SK-N-SH (cell line): ENCODE data around the gene ZNF280C. TPM values are rescaled to one million over a fixed set of nuclear protein-coding genes. Genes with fewer than 3 reads are reported as not detected.

Source experiments
- CTCF ChIA-PET: fragments of 300-600, 350-600 bp; formaldehyde crosslinking; extraction: SDS; loops from one replicate; lab custom pipeline; 2021; lab: Yijun Ruan, JAX
- POLR2A ChIA-PET: fragments of 350-600 bp; sonication (Branson Sonifier 250); formaldehyde crosslinking; extraction: SDS; loops from one replicate; lab custom pipeline; 2020; ENCODE audit warnings: antibody characterized with exemption, inconsistent platforms; lab: Yijun Ruan, JAX
- DNase-seq: peaks from one replicate; pipeline ENCODE4 v3.0.0; 2012
- H2AFZ ChIP-seq: fragments of 200-600 bp; sonication (generic); 2 replicates; pipeline ENCODE4 v1.8.1; 2016; ENCODE audit warnings: antibody characterized with exemption, mild to moderate bottlenecking, low read depth
- H3F3A ChIP-seq: fragments of 200-600 bp; sonication (generic); replicated peaks from 2 replicates; pipeline ENCODE3; 2016; ENCODE audit warnings: antibody characterized with exemption, mild to moderate bottlenecking; ENCODE audit not compliant: insufficient read depth
- H3K27ac ChIP-seq, 2 experiments: fragments of 200-500 bp in 1 of 2; fragments of 200-600 bp in 1 of 2; sonication (Bioruptor generic) in 1 of 2; sonication (generic), shearing (Covaris generic) in 1 of 2; 2 replicates each; pipeline versions ENCODE4 v1.5.1 to v1.6.1; 2014 to 2016; ENCODE audit warnings: low read depth in 2 of 2, inconsistent platforms in 1 of 2, low read length in 1 of 2, mild to moderate bottlenecking in 1 of 2, mixed read lengths in 1 of 2
- H3K27me3 ChIP-seq: fragments of 200-600 bp; sonication (generic), shearing (Covaris generic); 2 replicates; pipeline ENCODE4 v1.6.1; 2016; ENCODE audit warnings: mixed run types; ENCODE audit not compliant: insufficient read depth
- H3K36me3 ChIP-seq, 2 experiments: fragments of 200-500 bp in 1 of 2; fragments of 200-600 bp in 1 of 2; sonication (Bioruptor generic) in 1 of 2; sonication (generic) in 1 of 2; replicated peaks in 1 of 2; 2 replicates each; pipeline versions ENCODE3 to v1.5.1; 2014 to 2016; ENCODE audit warnings: low read length in 1 of 2, mild to moderate bottlenecking in 1 of 2; ENCODE audit not compliant: insufficient read depth in 2 of 2, control insufficient read depth in 1 of 2
- H3K4me1 ChIP-seq, 2 experiments: fragments of 200-500 bp in 1 of 2; fragments of 200-600 bp in 1 of 2; sonication (Bioruptor generic) in 1 of 2; sonication (generic), shearing (Covaris generic) in 1 of 2; 2 replicates each; pipeline versions ENCODE4 v1.5.1 to v1.6.1; 2014 to 2016; ENCODE audit warnings: low read depth in 1 of 2, low read length in 1 of 2, mixed run types in 1 of 2; ENCODE audit not compliant: insufficient read depth in 2 of 2, control insufficient read depth in 1 of 2
- H3K4me2 ChIP-seq: fragments of 200-600 bp; sonication (generic), shearing (Covaris generic); 2 replicates; pipeline ENCODE4 v1.6.1; 2017; ENCODE audit warnings: mixed run types
- H3K4me3 ChIP-seq, 2 experiments: fragments of 200-500 bp in 1 of 2; fragments of 200-600 bp in 1 of 2; sonication (Bioruptor generic) in 1 of 2; sonication (generic), shearing (Covaris generic) in 1 of 2; 2 replicates each; pipeline versions ENCODE4 v1.5.1 to v1.8.1; 2014 to 2016; ENCODE audit warnings: low read depth in 2 of 2, inconsistent platforms in 1 of 2, low read length in 1 of 2, mild to moderate bottlenecking in 1 of 2, mixed read lengths in 1 of 2, moderate library complexity in 1 of 2
- H3K79me2 ChIP-seq: fragments of 200-600 bp; sonication (generic); 2 replicates; pipeline ENCODE4 v1.8.1; 2017; ENCODE audit warnings: mild to moderate bottlenecking; ENCODE audit not compliant: insufficient read depth
- H3K9ac ChIP-seq: fragments of 200-600 bp; sonication (generic); 2 replicates; pipeline ENCODE4 v1.6.1; 2017; ENCODE audit warnings: mixed run types
- H3K9me2 ChIP-seq: fragments of 200-600 bp; sonication (generic); 2 replicates; pipeline ENCODE4 v1.6.1; 2017; ENCODE audit warnings: mixed run types
- H3K9me3 ChIP-seq: fragments of 200-600 bp; sonication (generic); 2 replicates; pipeline ENCODE4 v1.6.1; 2017; ENCODE audit warnings: mixed run types, mild to moderate bottlenecking, moderate library complexity
- H4K20me1 ChIP-seq: fragments of 200-600 bp; sonication (generic); 2 replicates; pipeline ENCODE4 v1.6.1; 2017; ENCODE audit warnings: mild to moderate bottlenecking, mixed run types; ENCODE audit not compliant: insufficient read depth
- EP300 ChIP-seq, 2 experiments: IDR thresholded peaks; 2 replicates each; pipeline versions ENCODE4 v1.4.0 to v1.6.1; 2012; ENCODE audit warnings: borderline replicate concordance in 1 of 2, low read depth in 1 of 2, low read length in 1 of 2
- FOXM1 ChIP-seq: IDR thresholded peaks from 2 replicates; pipeline ENCODE4 v1.4.0; 2012; ENCODE audit warnings: low read depth, mild to moderate bottlenecking
- MAX ChIP-seq: IDR thresholded peaks from 2 replicates; pipeline ENCODE4 v1.4.0; 2012; ENCODE audit warnings: low read depth
- NFIC ChIP-seq: IDR thresholded peaks from 2 replicates; pipeline ENCODE4 v1.4.0; 2012; ENCODE audit warnings: borderline replicate concordance
- RCOR1 ChIP-seq: fragments of 150-350 bp; IDR thresholded peaks from 2 replicates; pipeline ENCODE4 v1.6.1; 2017; ENCODE audit warnings: antibody characterized with exemption, low read length
- TCF12 ChIP-seq: IDR thresholded peaks from 2 replicates; pipeline ENCODE4 v1.4.0; 2012
- TEAD4 ChIP-seq: IDR thresholded peaks from 2 replicates; pipeline ENCODE4 v1.4.0; 2012; ENCODE audit warnings: mild to moderate bottlenecking, borderline replicate concordance; ENCODE audit not compliant: insufficient read depth
- YY1 ChIP-seq: IDR thresholded peaks from 2 replicates; pipeline ENCODE4 v1.4.0; 2012; ENCODE audit warnings: low read depth, mild to moderate bottlenecking
- WGBS: methylation state at CpG from one replicate; pipeline ENCODE4 v1.1.6; 2017; ENCODE audit warnings: low lambda C conversion rate; 5-methylcytosine and 5-hydroxymethylcytosine counted together
- polyA plus RNA-seq, 3 experiments: library from polyadenylated mRNA; depleted of rRNA; stranded (reverse); fragments of >200 nt; gene quantifications; 2 replicates each; pipeline ENCODE4 v1.2.3, GENCODE V29; 2012
- TF ChIP-seq, protein P1 (sequence below): fragments of 200-600 bp; sonication (generic); IDR thresholded peaks from 2 replicates; pipeline ENCODE4 v1.6.1; 2017; ENCODE audit warnings: antibody characterized with exemption, mild to moderate bottlenecking, moderate library complexity
- TF ChIP-seq, protein P2 (sequence below): fragments of 150-350 bp; IDR thresholded peaks from 2 replicates; pipeline ENCODE4 v1.6.1; 2017; ENCODE audit warnings: antibody characterized with exemption, low read length, low read depth, borderline replicate concordance
- TF ChIP-seq, protein P3 (sequence below): IDR thresholded peaks from 2 replicates; pipeline ENCODE4 v1.4.0; 2012; ENCODE audit warnings: low read depth, borderline replicate concordance

The ZNF280C gene
- polyA plus RNA-seq, 1 of the 3 experiments (the other 2 are of a cell fraction), result 2.7 TPM

- TF ChIP-seq TCF12, result peak; percentile 42; the same call in 1 of the 2 replicates
- peak; percentile 51; the same call in 1 of the 2 replicates for TF ChIP-seq RCOR1
- no peak for TF ChIP-seq FOXM1
- 0 out of 2 replicates have a peak, but pooled peaks have one; percentile 20 for TF ChIP-seq TEAD4
- peak; percentile 83 for TF ChIP-seq MAX
- peak; percentile 74; the same call in 1 of the 2 replicates for TF ChIP-seq YY1
- TF ChIP-seq, protein P1, sequence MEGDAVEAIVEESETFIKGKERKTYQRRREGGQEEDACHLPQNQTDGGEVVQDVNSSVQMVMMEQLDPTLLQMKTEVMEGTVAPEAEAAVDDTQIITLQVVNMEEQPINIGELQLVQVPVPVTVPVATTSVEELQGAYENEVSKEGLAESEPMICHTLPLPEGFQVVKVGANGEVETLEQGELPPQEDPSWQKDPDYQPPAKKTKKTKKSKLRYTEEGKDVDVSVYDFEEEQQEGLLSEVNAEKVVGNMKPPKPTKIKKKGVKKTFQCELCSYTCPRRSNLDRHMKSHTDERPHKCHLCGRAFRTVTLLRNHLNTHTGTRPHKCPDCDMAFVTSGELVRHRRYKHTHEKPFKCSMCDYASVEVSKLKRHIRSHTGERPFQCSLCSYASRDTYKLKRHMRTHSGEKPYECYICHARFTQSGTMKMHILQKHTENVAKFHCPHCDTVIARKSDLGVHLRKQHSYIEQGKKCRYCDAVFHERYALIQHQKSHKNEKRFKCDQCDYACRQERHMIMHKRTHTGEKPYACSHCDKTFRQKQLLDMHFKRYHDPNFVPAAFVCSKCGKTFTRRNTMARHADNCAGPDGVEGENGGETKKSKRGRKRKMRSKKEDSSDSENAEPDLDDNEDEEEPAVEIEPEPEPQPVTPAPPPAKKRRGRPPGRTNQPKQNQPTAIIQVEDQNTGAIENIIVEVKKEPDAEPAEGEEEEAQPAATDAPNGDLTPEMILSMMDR, result no peak
- TF ChIP-seq NFIC, result peak; percentile 30; the same call in 1 of the 2 replicates
- TF ChIP-seq, protein P2, sequence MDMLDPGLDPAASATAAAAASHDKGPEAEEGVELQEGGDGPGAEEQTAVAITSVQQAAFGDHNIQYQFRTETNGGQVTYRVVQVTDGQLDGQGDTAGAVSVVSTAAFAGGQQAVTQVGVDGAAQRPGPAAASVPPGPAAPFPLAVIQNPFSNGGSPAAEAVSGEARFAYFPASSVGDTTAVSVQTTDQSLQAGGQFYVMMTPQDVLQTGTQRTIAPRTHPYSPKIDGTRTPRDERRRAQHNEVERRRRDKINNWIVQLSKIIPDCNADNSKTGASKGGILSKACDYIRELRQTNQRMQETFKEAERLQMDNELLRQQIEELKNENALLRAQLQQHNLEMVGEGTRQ, result no peak
- TF ChIP-seq, all 33 proteins: peak for 18
Measured at GRCh38 chrX:130165703-130166502, 102.8 kb downstream of the ZNF280C start, which contains the start of gene AIFM1 (continued).

- Histone ChIP-seq H2AFZ (peak overlapping the region; percentile 100), H3K36me3 (no peaks in the 10 kb centered on the region), H3K27me3 (no peaks in the 10 kb centered on the region), H3K9ac (peak overlapping the region; percentile 68), H3K9me2 (no peaks in the 10 kb centered on the region), H3K27ac (peak overlapping the region; percentile 79 to 89; a peak in 3 of 4 replicates), H3K4me1 (peaks cover 0 to 12% of the 10 kb centered on the region in 2 experiments; a peak in 2 of 4 replicates), H3K79me2 (peaks cover 47% of the 10 kb centered on the region)
- CTCF ChIA-PET, result interaction anchor here (1.1 to 2.3 kb wide), 3 partner anchors 8 to 86 kb away, joined by 3 to 10 read pairs (median 3); no protein-coding TSS in a partner anchor
- POLR2A ChIA-PET, result interaction anchor here (1.0 kb wide), 2 partner anchors 9 to 22 kb away, joined by 4 to 8 read pairs; no protein-coding TSS in a partner anchor
- TF ChIP-seq, protein P3, sequence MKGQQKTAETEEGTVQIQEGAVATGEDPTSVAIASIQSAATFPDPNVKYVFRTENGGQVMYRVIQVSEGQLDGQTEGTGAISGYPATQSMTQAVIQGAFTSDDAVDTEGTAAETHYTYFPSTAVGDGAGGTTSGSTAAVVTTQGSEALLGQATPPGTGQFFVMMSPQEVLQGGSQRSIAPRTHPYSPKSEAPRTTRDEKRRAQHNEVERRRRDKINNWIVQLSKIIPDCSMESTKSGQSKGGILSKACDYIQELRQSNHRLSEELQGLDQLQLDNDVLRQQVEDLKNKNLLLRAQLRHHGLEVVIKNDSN, result peak; percentile 35; the same call in 1 of the 2 replicates
- no peak for TF ChIP-seq EP300 (IDR thresholded peaks at IDR 0.05; ENCODE audit: borderline replicate concordance in 1 of 2, low read depth in 1 of 2, low read length in 1 of 2)
- TF ChIP-seq, all 33 proteins: peak for 1
- DNase-seq, result peak; percentile 36
- no peaks in the 10 kb centered on the region for H4K20me1 ChIP-seq
- 6% methylated on average over 12 of the region's 32 CpGs for WGBS
- H3K4me3 ChIP-seq, result peak overlapping the region; percentile 83 to 91
- H3K9me3 ChIP-seq, result no peaks in the 10 kb centered on the region
- peaks cover 4% of the 10 kb centered on the region for H3F3A ChIP-seq
- peak overlapping the region; percentile 94 for H3K4me2 ChIP-seq
Measured at GRCh38 chrX:130165181-130165702, 103.5 kb downstream of the ZNF280C start.
